Endothelial cell of umbilical vein (primary cell): ENCODE results near the gene LRSAM1. TPM values are rescaled to one million over a fixed set of nuclear protein-coding genes. Genes with fewer than 3 reads are reported as not detected.

Experiments used
- BruUV-seq: library from RNA; stranded (reverse); fragments of 400-500 nt; replicated peaks from 2 replicates; lab custom pipeline; 2021; lab: Mats Ljungman, UMichigan
- CTCF ChIA-PET: fragments of 300-600, 350-600 bp; sonication (Branson Sonifier 250); formaldehyde crosslinking; loops from one replicate; lab custom pipeline; 2021; ENCODE audit warnings: antibody characterized with exemption, inconsistent platforms; lab: Charles Lee
- POLR2A ChIA-PET: fragments of 300-600, 350-600 bp; sonication (Branson Sonifier 250); formaldehyde crosslinking; loops from one replicate; lab custom pipeline; 2021; ENCODE audit warnings: antibody characterized with exemption, inconsistent platforms; lab: Charles Lee
- DNase-seq: peaks from one replicate; pipeline ENCODE4 v3.0.0-alpha.2; 2011; ENCODE audit warnings: low read depth, low spot score
- FAIRE-seq: peaks from 2 replicates; lab custom pipeline; 2011; peaks lifted over from hg19 to GRCh38; lab: Jason Lieb, UNC
- H2AFZ ChIP-seq: 2 replicates; pipeline ENCODE4 v1.6.0; 2012; ENCODE audit warnings: low read depth, low read length, control low read depth, inconsistent platforms
- H3K27ac ChIP-seq: 2 replicates; pipeline ENCODE4 v1.5.1; 2011; ENCODE audit warnings: low read depth, mild to moderate bottlenecking, control low read depth, low read length, moderate library complexity; ENCODE audit not compliant: insufficient read depth
- H3K27me3 ChIP-seq, 2 experiments: 2 replicates each; pipeline versions ENCODE4 v1.6.0 to v1.6.1; 2011; ENCODE audit warnings: low read length in 2 of 2, mixed read lengths in 1 of 2; ENCODE audit not compliant: control insufficient read depth in 2 of 2, insufficient read depth in 2 of 2
- H3K36me3 ChIP-seq, 2 experiments: 2 replicates in 1 of 2; 3 replicates in 1 of 2; pipeline ENCODE4 v1.5.1; 2011; ENCODE audit warnings: low read length in 2 of 2, mild to moderate bottlenecking in 1 of 2, moderate library complexity in 1 of 2; ENCODE audit not compliant: control insufficient read depth in 2 of 2, insufficient read depth in 2 of 2; ENCODE audit errors: extremely low read depth in 1 of 2
- H3K4me1 ChIP-seq: 3 replicates; pipeline ENCODE4 v1.5.1; 2011; ENCODE audit warnings: mild to moderate bottlenecking, low read length; ENCODE audit not compliant: control insufficient read depth, insufficient read depth; ENCODE audit errors: extremely low read depth
- H3K4me2 ChIP-seq: 2 replicates; pipeline ENCODE4 v1.6.1; 2011; ENCODE audit warnings: low read length, control low read depth, mixed read lengths; ENCODE audit not compliant: insufficient read depth
- H3K4me3 ChIP-seq, 3 experiments: fragments of 200-600 bp in 1 of 3; sonication (generic), shearing (Covaris generic) in 1 of 3; replicated peaks in 1 of 3; 2 replicates each; pipeline ENCODE4 v1.5.1; 2011 to 2016; ENCODE audit warnings: control low read depth in 3 of 3, low read length in 3 of 3, mild to moderate bottlenecking in 2 of 3, inconsistent platforms in 1 of 3, low read depth in 1 of 3, moderate library complexity in 1 of 3; ENCODE audit not compliant: insufficient read depth in 1 of 3
- H3K79me2 ChIP-seq: 2 replicates; pipeline ENCODE4 v1.6.0; 2012; ENCODE audit warnings: low read length, inconsistent platforms; ENCODE audit not compliant: control insufficient read depth, insufficient read depth
- H3K9ac ChIP-seq: replicated peaks from 2 replicates; pipeline ENCODE3; 2011; ENCODE audit warnings: low read length, control low read depth; ENCODE audit not compliant: insufficient read depth; ENCODE audit errors: extremely low read depth
- H3K9me1 ChIP-seq: replicated peaks from 3 replicates; pipeline ENCODE4 v1.6.0; 2011; ENCODE audit warnings: mild to moderate bottlenecking, low read length; ENCODE audit not compliant: control insufficient read depth, insufficient read depth; ENCODE audit errors: extremely low read depth
- H3K9me3 ChIP-seq: replicated peaks from 2 replicates; pipeline ENCODE4 v1.5.1; 2012; ENCODE audit warnings: low read length, inconsistent platforms; ENCODE audit not compliant: control insufficient read depth, insufficient read depth
- H4K20me1 ChIP-seq: replicated peaks from 2 replicates; pipeline ENCODE3; 2011; ENCODE audit warnings: mild to moderate bottlenecking, low read length; ENCODE audit not compliant: control insufficient read depth, insufficient read depth; ENCODE audit errors: extremely low read depth
- EZH2 ChIP-seq: IDR thresholded peaks from 2 replicates; pipeline ENCODE4 v1.6.1; 2012; ENCODE audit warnings: borderline replicate concordance, low read depth, mild to moderate bottlenecking, moderate library complexity, low read length, inconsistent platforms; ENCODE audit not compliant: severe bottlenecking
- GATA2 ChIP-seq: IDR thresholded peaks from 2 replicates; pipeline ENCODE4 v1.7.0; 2011; ENCODE audit warnings: low read depth, mild to moderate bottlenecking, moderate library complexity, mixed read lengths, low read length; ENCODE audit not compliant: insufficient read length, insufficient read depth
- JUN ChIP-seq: IDR thresholded peaks from 2 replicates; pipeline ENCODE4 v1.6.1; 2011; ENCODE audit warnings: borderline replicate concordance, low read depth; ENCODE audit not compliant: insufficient read length, insufficient read depth
- MAX ChIP-seq: IDR thresholded peaks from 2 replicates; pipeline ENCODE4 v1.6.1; 2011; ENCODE audit not compliant: insufficient read depth, insufficient read length
- MYC ChIP-seq: IDR thresholded peaks from one replicate; pipeline ENCODE4 v1.6.1; 2011; ENCODE audit warnings: mild to moderate bottlenecking, low read depth, low read length
- POLR2A ChIP-seq: IDR thresholded peaks from 2 replicates; pipeline ENCODE4 v1.6.1; 2012; ENCODE audit warnings: low read depth, mild to moderate bottlenecking, control low read depth, low read length
- POLR2AphosphoS5 ChIP-seq: IDR thresholded peaks from 2 replicates; pipeline ENCODE4 v1.6.1; 2012; ENCODE audit warnings: low read depth, mild to moderate bottlenecking, control low read depth, low read length, moderate library complexity; ENCODE audit not compliant: insufficient read depth
- dilution Hi-C: fragments of 300-500 bp; cut with MboI; formaldehyde crosslinking; loops from one replicate; pipeline ENCODE4 v1.15.0; 2019; ENCODE audit warnings: low sequenced_read_pairs; ENCODE audit not compliant: extremely low pct_ligation_motif_present
- intact Hi-C: fragments of 100-400 bp; cut with micrococcal nuclease; formaldehyde crosslinking; loops from one replicate; pipeline ENCODE4 v1.10.0; 2022
- polyA plus RNA-seq, 4 experiments: library from polyadenylated mRNA; depleted of rRNA in 3 of 4; stranded (reverse) in 3 of 4; unstranded in 1 of 4; fragments of >200 nt; gene quantifications; 2 replicates each; pipeline versions ENCODE4 v1.2.1 to v1.2.3, GENCODE V29; 2011 to 2012; ENCODE audit warnings: missing spikeins in 1 of 4
- small RNA-seq: library from RNA; depleted of rRNA; stranded (forward); fragments of <200 nt; gene quantifications from one replicate; pipeline ENCODE3, GENCODE V24; 2012; ENCODE audit warnings: low replicate concordance, low read depth; ENCODE audit not compliant: insufficient read depth, insufficient read length
- total RNA-seq: library from RNA; stranded (reverse); gene quantifications from 2 replicates; pipeline ENCODE4 v1.2.3, GENCODE V29; 2021

The LRSAM1 gene
- total and polyA plus RNA-seq, 2 donors (not counting 3 experiments of a cell fraction or from before 2014, with no cell fraction given): 10.8 to 18.9 TPM

GRCh38 chr9:127550751-127551150, 99.4 kb downstream of the LRSAM1 start:
- H3K9me1 ChIP-seq: no peaks in the 10 kb centered on the region
- CTCF ChIA-PET: interaction anchor here (1.4 to 1.6 kb wide), 2 partner anchors 10 to 25 kb away, joined by 3 to 6 read pairs; no protein-coding TSS in a partner anchor
- no peaks in the 10 kb centered on the region for H4K20me1 ChIP-seq
- H2AFZ ChIP-seq: no peak overlapping the region
- H3K4me2 ChIP-seq: no peak overlapping the region
- DNase-seq (no peak), FAIRE-seq (no peak)
- no peak overlapping the region for H3K4me3 ChIP-seq
- peaks cover 0 to 10% of the 10 kb centered on the region in 2 experiments for H3K36me3 ChIP-seq
- peaks cover 30% of the 10 kb centered on the region for H3K4me1 ChIP-seq
- no peaks in the 10 kb centered on the region for H3K27me3 ChIP-seq
- H3K9ac ChIP-seq: no peak overlapping the region
- intact Hi-C loops (no loop called here), dilution Hi-C loops (no loop called here)
- H3K79me2 ChIP-seq: peaks cover 98% of the 10 kb centered on the region
- POLR2A ChIA-PET: no interaction called here
- no peaks in the 10 kb centered on the region for H3K9me3 ChIP-seq
- H3K27ac ChIP-seq: no peak overlapping the region
- BruUV-seq: no TSS peak
- TF ChIP-seq MYC (no peak), EZH2 (no peak), GATA2 (no peak), POLR2AphosphoS5 (no peak), JUN (no peak), MAX (no peak), POLR2A (no peak)

Small RNA genes lying within 50 kb of the gene (small RNA-seq; reads per million reads assigned to genes)
- gene RF00019 (not detected), gene SNORA65 (15.8 reads per million, percentile 74 among the genes with 10 or more reads in this experiment)

Other genes starting within 250 kb of the LRSAM1 start
- gene GARNL3, start 186.7 kb upstream of the LRSAM1 start, total RNA-seq: 5.2 and 8.3 TPM in 2 replicates
- 1.3 and 1.4 TPM in 2 replicates for gene GARNL3, start 186.7 kb upstream of the LRSAM1 start, polyA plus RNA-seq
- 17.0 and 19.3 TPM in 2 replicates for gene SLC2A8, start 54.3 kb upstream of the LRSAM1 start, total RNA-seq
- 26.1 and 33.5 TPM in 2 replicates for gene SLC2A8, start 54.3 kb upstream of the LRSAM1 start, polyA plus RNA-seq
- 8.9 and 10.6 TPM in 2 replicates for gene ZNF79, start 27.1 kb upstream of the LRSAM1 start, total RNA-seq
- gene ZNF79, start 27.1 kb upstream of the LRSAM1 start, polyA plus RNA-seq: 6.1 and 6.3 TPM in 2 replicates
- gene RPL12, start 104 bp upstream of the LRSAM1 start, total RNA-seq: 1,231 and 1,361 TPM in 2 replicates
- 2,140 and 3,007 TPM in 2 replicates for gene RPL12, start 104 bp upstream of the LRSAM1 start, polyA plus RNA-seq
- gene STXBP1, start 160.8 kb downstream of the LRSAM1 start, total RNA-seq: 50.5 and 51.3 TPM in 2 replicates
- 12.7 and 18.8 TPM in 2 replicates for gene STXBP1, start 160.8 kb downstream of the LRSAM1 start, polyA plus RNA-seq